H9 (cell line): Measurements from ENCODE around the gene S100A8. TPM values are rescaled to one million over a fixed set of nuclear protein-coding genes. Genes with fewer than 3 reads are reported as not detected.

ENCODE experiments used
- DNase-seq: peaks from one replicate; pipeline ENCODE4 v3.0.0-alpha.2; 2017
- H2AFZ ChIP-seq: one replicate; pipeline ENCODE4 v1.6.1; 2013; ENCODE audit warnings: mild to moderate bottlenecking, low read length, control low read depth, moderate library complexity
- H2AK5ac ChIP-seq: 2 replicates; pipeline ENCODE4 v1.6.1; 2013; ENCODE audit warnings: low read length, control low read depth, mixed read lengths; ENCODE audit not compliant: insufficient read length
- H2BK120ac ChIP-seq: one replicate; pipeline ENCODE4 v1.6.1; 2013; ENCODE audit warnings: low read depth, mild to moderate bottlenecking, low read length, control low read depth, inconsistent platforms; ENCODE audit not compliant: poor library complexity, severe bottlenecking
- H2BK12ac ChIP-seq: 2 replicates; pipeline ENCODE4 v1.6.1; 2013; ENCODE audit warnings: low read length, control low read depth, mixed read lengths, low read depth; ENCODE audit not compliant: insufficient read length
- H2BK15ac ChIP-seq: 2 replicates; pipeline ENCODE4 v1.6.1; 2013; ENCODE audit warnings: low read depth, low read length, control low read depth
- H2BK20ac ChIP-seq: one replicate; pipeline ENCODE4 v1.6.1; 2013; ENCODE audit warnings: low read depth, mild to moderate bottlenecking, low read length, control low read depth, inconsistent platforms; ENCODE audit not compliant: poor library complexity, severe bottlenecking
- H2BK5ac ChIP-seq: 2 replicates; pipeline ENCODE4 v1.6.1; 2013; ENCODE audit warnings: low read length, control low read depth, mixed read lengths; ENCODE audit not compliant: insufficient read length
- H3K14ac ChIP-seq: 2 replicates; pipeline ENCODE4 v1.6.1; 2013; ENCODE audit warnings: low read length, control low read depth; ENCODE audit not compliant: insufficient read depth
- H3K18ac ChIP-seq: 2 replicates; pipeline ENCODE4 v1.6.1; 2013; ENCODE audit warnings: low read depth, mild to moderate bottlenecking, mixed read lengths, low read length, control low read depth; ENCODE audit not compliant: insufficient read length
- H3K23ac ChIP-seq: 2 replicates; pipeline ENCODE4 v1.6.1; 2013; ENCODE audit warnings: low read length, control low read depth, mixed read lengths, low read depth; ENCODE audit not compliant: insufficient read length
- H3K23me2 ChIP-seq: 2 replicates; pipeline ENCODE4 v1.6.1; 2013; ENCODE audit warnings: low read depth, mild to moderate bottlenecking, mixed read lengths, low read length, control low read depth; ENCODE audit not compliant: insufficient read length, poor library complexity, severe bottlenecking
- H3K27ac ChIP-seq: 2 replicates; pipeline ENCODE4 v1.5.1; 2013; ENCODE audit warnings: low read length, control low read depth, mixed read lengths, low read depth; ENCODE audit not compliant: insufficient read length
- H3K27me3 ChIP-seq: 2 replicates; pipeline ENCODE4 v1.6.1; 2013; ENCODE audit warnings: low read length, control low read depth, inconsistent platforms; ENCODE audit not compliant: insufficient read depth
- H3K4ac ChIP-seq: 2 replicates; pipeline ENCODE4 v1.6.1; 2013; ENCODE audit warnings: low read depth, mild to moderate bottlenecking, control low read depth, inconsistent platforms, low read length, moderate library complexity
- H3K4me1 ChIP-seq: 2 replicates; pipeline ENCODE4 v1.6.1; 2013; ENCODE audit warnings: low read length, control low read depth, inconsistent platforms; ENCODE audit not compliant: insufficient read depth
- H3K4me2 ChIP-seq: 2 replicates; pipeline ENCODE4 v1.6.1; 2013; ENCODE audit warnings: low read length, control low read depth, mixed read lengths; ENCODE audit not compliant: insufficient read length, insufficient read depth
- H3K56ac ChIP-seq: 2 replicates; pipeline ENCODE4 v1.6.1; 2013; ENCODE audit warnings: low read depth, mild to moderate bottlenecking, mixed read lengths, low read length, control low read depth; ENCODE audit not compliant: insufficient read length
- H3K79me1 ChIP-seq: 2 replicates; pipeline ENCODE4 v1.6.1; 2013; ENCODE audit warnings: low read depth, mild to moderate bottlenecking, moderate library complexity, low read length, control low read depth, inconsistent platforms; ENCODE audit not compliant: insufficient read depth, poor library complexity, severe bottlenecking
- H3K79me2 ChIP-seq: 2 replicates; pipeline ENCODE4 v1.6.1; 2013; ENCODE audit warnings: low read length, control low read depth, inconsistent platforms; ENCODE audit not compliant: insufficient read depth
- H3K9ac ChIP-seq: 2 replicates; pipeline ENCODE4 v1.6.1; 2013; ENCODE audit warnings: low read length, control low read depth, mixed read lengths; ENCODE audit not compliant: insufficient read length; ENCODE audit errors: extremely low read depth
- H3K9me3 ChIP-seq: one replicate; pipeline ENCODE4 v1.6.1; 2013; ENCODE audit warnings: low read depth, low read length, inconsistent platforms; ENCODE audit not compliant: control insufficient read depth
- H3T11ph ChIP-seq: one replicate; pipeline ENCODE4 v1.6.1; 2013; ENCODE audit warnings: mild to moderate bottlenecking, low read length, control low read depth, inconsistent platforms
- H4K20me1 ChIP-seq: one replicate; pipeline ENCODE4 v1.6.1; 2013; ENCODE audit not compliant: control insufficient read depth, insufficient read length, insufficient read depth
- H4K5ac ChIP-seq: 2 replicates; pipeline ENCODE4 v1.6.1; 2013; ENCODE audit warnings: low read depth, mild to moderate bottlenecking, mixed read lengths, low read length, control low read depth; ENCODE audit not compliant: insufficient read length
- H4K8ac ChIP-seq: replicated peaks from 2 replicates; pipeline ENCODE4 v1.6.1; 2013; ENCODE audit warnings: low read length, control low read depth, mixed read lengths, low read depth; ENCODE audit not compliant: insufficient read length
- H4K91ac ChIP-seq: 2 replicates; pipeline ENCODE4 v1.6.1; 2013; ENCODE audit warnings: low read depth, mild to moderate bottlenecking, moderate library complexity, mixed read lengths, low read length, control low read depth; ENCODE audit not compliant: insufficient read length
- H3K27ac Mint-ChIP-seq, 3 experiments: 2 replicates in 2 of 3; 3 replicates in 1 of 3; pipeline ENCODE4 v1.8.0; 2020 to 2021; ENCODE audit warnings: mixed read lengths in 3 of 3, mild to moderate bottlenecking in 1 of 3, moderate library complexity in 1 of 3
- H3K27me3 Mint-ChIP-seq: 2 replicates; pipeline ENCODE4 v1.8.0; 2021; ENCODE audit warnings: low read depth, mild to moderate bottlenecking, moderate library complexity, mixed read lengths
- H3K36me3 Mint-ChIP-seq, 3 experiments: 2 replicates in 2 of 3; 3 replicates in 1 of 3; pipeline ENCODE4 v1.8.0; 2020 to 2021; ENCODE audit warnings: low read depth in 3 of 3, mixed read lengths in 3 of 3; ENCODE audit not compliant: insufficient read depth in 1 of 3
- H3K4me1 Mint-ChIP-seq, 2 experiments: 2 replicates each; pipeline ENCODE4 v1.8.0; 2020; ENCODE audit warnings: mixed read lengths in 2 of 2
- H3K4me3 Mint-ChIP-seq, 2 experiments: 2 replicates in 1 of 2; 3 replicates in 1 of 2; pipeline ENCODE4 v1.8.0; 2020 to 2021; ENCODE audit warnings: mild to moderate bottlenecking in 2 of 2, mixed read lengths in 2 of 2, moderate library complexity in 1 of 2
- H3K9me3 Mint-ChIP-seq, 2 experiments: 2 replicates in 1 of 2; 3 replicates in 1 of 2; pipeline ENCODE4 v1.8.0; 2020; ENCODE audit warnings: mild to moderate bottlenecking in 2 of 2, mixed read lengths in 2 of 2, moderate library complexity in 1 of 2
- WGBS: extraction: QIAGEN DNeasy Blood & Tissue Kit; methylation state at CpG from one replicate; pipeline ENCODE4 v1.1.7; 2013; ENCODE audit warnings: missing lambda C conversion rate, low lambda C conversion rate, mixed read lengths; ENCODE audit not compliant: insufficient read length; ENCODE audit errors: extremely low coverage; 5-methylcytosine and 5-hydroxymethylcytosine counted together
- total RNA-seq: library from RNA; stranded (reverse); gene quantifications from 2 replicates; pipeline ENCODE4 v1.2.1, GENCODE V29; 2021
- TF ChIP-seq, protein P1 (sequence below): fragments of 200-600 bp; sonication (generic); conservative IDR thresholded peaks from 3 replicates; pipeline ENCODE4 v1.8.0; 2021; ENCODE audit warnings: antibody characterized with exemption, mild to moderate bottlenecking

S100A8 gene
- total RNA-seq, 1 experiment from 2014 or later: not detected

DNA sequence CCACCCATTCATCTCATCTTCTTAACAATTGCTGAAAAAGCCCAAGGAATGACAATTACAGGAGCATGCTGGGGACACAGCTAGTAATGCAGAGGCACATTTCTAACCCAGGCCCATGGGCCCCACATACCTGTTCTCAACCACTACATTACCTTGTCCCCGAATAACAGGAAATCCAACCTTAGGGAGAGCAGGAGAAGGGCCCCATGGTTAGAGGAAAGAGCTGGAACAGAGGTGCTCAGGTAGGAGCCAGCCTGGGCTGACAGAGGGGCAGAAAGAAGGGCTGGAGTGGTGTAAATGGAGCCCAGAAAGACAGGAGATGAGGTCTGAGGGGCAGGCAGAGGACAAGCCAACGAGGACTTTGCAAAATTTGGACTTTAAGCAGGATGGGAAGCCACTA is 11.4 kb upstream of the S100A8 start:
- no peak overlapping the region for H3T11ph ChIP-seq
- H3K27ac Mint-ChIP-seq: no peak overlapping the region
- no peak overlapping the region for H3K4me3 Mint-ChIP-seq
- no peak overlapping the region for H3K4me2 ChIP-seq
- peaks cover 0 to 3% (median 0%) of the 10 kb centered on the region in 3 experiments; a peak in 4 of 7 replicates for H3K36me3 Mint-ChIP-seq
- no peaks in the 10 kb centered on the region for H3K23me2 ChIP-seq
- no peak overlapping the region for H3K56ac ChIP-seq
- H4K91ac ChIP-seq: no peak overlapping the region
- H3K4me1 Mint-ChIP-seq: peaks cover 7 to 24% of the 10 kb centered on the region in 2 experiments; a peak in 3 of 4 replicates
- no peak overlapping the region for H2BK5ac ChIP-seq
- peak; percentile 18 for DNase-seq
- no peaks in the 10 kb centered on the region for H3K79me2 ChIP-seq
- H3K4ac ChIP-seq: no peak overlapping the region
- peaks cover 3% of the 10 kb centered on the region; the same call in 1 of the 2 replicates for H3K4me1 ChIP-seq
- H3K27me3 Mint-ChIP-seq: peaks cover 33% of the 10 kb centered on the region
- H2BK12ac ChIP-seq: no peak overlapping the region
- no peak overlapping the region for H3K9ac ChIP-seq
- no peaks in the 10 kb centered on the region for H3K27me3 ChIP-seq
- H3K9me3 Mint-ChIP-seq: peaks cover 5 to 6% of the 10 kb centered on the region in 2 experiments
- no peak overlapping the region for H2BK15ac ChIP-seq
- H4K20me1 ChIP-seq: no peaks in the 10 kb centered on the region
- no CpG with 5 or more reads among the region's 2 CpGs for WGBS
- H4K8ac ChIP-seq: no peak overlapping the region
- H2AK5ac ChIP-seq: no peak overlapping the region
- no peak overlapping the region for H4K5ac ChIP-seq
- H3K14ac ChIP-seq: no peak overlapping the region
- no peak overlapping the region for H2BK120ac ChIP-seq
- no peak overlapping the region for H2AFZ ChIP-seq
- TF ChIP-seq, protein P1, sequence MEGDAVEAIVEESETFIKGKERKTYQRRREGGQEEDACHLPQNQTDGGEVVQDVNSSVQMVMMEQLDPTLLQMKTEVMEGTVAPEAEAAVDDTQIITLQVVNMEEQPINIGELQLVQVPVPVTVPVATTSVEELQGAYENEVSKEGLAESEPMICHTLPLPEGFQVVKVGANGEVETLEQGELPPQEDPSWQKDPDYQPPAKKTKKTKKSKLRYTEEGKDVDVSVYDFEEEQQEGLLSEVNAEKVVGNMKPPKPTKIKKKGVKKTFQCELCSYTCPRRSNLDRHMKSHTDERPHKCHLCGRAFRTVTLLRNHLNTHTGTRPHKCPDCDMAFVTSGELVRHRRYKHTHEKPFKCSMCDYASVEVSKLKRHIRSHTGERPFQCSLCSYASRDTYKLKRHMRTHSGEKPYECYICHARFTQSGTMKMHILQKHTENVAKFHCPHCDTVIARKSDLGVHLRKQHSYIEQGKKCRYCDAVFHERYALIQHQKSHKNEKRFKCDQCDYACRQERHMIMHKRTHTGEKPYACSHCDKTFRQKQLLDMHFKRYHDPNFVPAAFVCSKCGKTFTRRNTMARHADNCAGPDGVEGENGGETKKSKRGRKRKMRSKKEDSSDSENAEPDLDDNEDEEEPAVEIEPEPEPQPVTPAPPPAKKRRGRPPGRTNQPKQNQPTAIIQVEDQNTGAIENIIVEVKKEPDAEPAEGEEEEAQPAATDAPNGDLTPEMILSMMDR: no peak
- H3K23ac ChIP-seq: no peak overlapping the region
- no peak overlapping the region for H2BK20ac ChIP-seq
- no peaks in the 10 kb centered on the region for H3K9me3 ChIP-seq
- H3K79me1 ChIP-seq: no peaks in the 10 kb centered on the region
- no peak overlapping the region for H3K18ac ChIP-seq
- H3K27ac ChIP-seq: no peak overlapping the region
